HL-60 (cell line): ENCODE measurements around the gene SHROOM3.

Experiments used
- CTCF ChIP-seq: IDR thresholded peaks from one replicate; pipeline ENCODE4 v1.5.1; 2011; ENCODE audit warnings: low read length, control low read depth, inconsistent platforms; ENCODE audit not compliant: insufficient read depth
- POLR2AphosphoS5 ChIP-seq: IDR thresholded peaks from 2 replicates; pipeline ENCODE4 v1.6.1; 2012; ENCODE audit warnings: low read depth

GRCh38 chr4:76790377-76790776 is 355.3 kb downstream of the SHROOM3 start:
- TF ChIP-seq POLR2AphosphoS5 = no peak
- TF ChIP-seq CTCF = no peak
